HK-2 (cell line): ENCODE results near the gene DDX25.
A peak's percentile ranks its signal among the peaks of the same experiment; 100 is the strongest.
"Not testable (repeated sequence)": the region's sequence is repeated elsewhere in the genome, so short reads cannot be mapped to it uniquely, and the experiment has no call there.

Source experiments
- DNase-seq: peaks from one replicate; pipeline ENCODE4 v3.0.0-alpha.2; 2018; ENCODE audit not compliant: unreplicated experiment

Gene DDX25

DNA sequence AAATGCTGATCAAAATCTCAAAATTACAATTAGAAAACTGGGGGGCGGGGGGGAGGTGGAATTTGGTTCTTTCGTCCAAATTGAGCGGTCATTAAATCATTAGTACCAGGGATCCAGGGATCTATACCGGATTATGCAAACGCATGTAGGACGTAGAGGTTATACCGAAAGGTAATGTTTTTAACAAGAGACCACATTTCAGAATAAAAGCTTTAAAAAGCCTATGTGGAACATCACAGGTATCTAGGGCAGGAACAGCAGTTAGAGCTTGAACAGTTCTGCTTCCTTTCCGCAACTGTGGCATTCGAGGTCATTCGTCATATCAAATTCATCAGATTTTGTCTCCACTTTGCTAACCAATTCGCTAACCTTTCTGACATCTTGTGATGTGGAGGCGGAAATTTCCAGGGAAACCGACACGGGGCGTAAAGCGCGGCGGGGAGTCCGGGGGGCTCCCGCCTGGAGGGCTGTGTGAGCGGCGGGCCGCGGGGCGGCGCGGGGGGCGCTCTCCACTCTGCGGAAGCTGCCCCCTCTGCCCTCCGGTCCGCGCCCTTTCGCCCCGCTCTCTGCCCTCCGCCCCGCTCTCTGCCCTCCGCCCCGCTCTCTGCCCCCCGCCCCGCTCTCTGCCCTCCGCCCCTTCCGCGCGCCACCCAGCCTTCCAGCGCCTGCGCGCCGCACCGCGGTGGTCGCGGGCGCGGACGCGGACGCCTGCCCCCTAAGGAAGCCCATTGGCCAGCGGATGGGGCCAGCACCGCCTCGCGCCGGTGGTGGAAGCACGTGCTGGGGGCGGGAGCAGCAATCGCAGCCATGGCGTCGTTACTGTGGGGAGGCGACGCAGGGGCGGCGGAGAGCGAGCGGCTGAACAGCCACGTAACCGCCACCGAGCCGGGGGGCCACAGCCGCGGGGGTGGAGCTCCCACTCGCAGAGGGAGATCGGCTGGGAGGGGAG is at the start of gene DDX25:
Gene DDX25, plus strand, starts transcription at position 798 of the 949 bp plus-strand sequence. Its CDS starts 10 bp downstream, at position 808.
- DNase-seq: no peak

GRCh38 chr11:125857670-125858069 is 46.6 kb upstream of the DDX25 start:
- not testable (repeated sequence) for DNase-seq

DNA sequence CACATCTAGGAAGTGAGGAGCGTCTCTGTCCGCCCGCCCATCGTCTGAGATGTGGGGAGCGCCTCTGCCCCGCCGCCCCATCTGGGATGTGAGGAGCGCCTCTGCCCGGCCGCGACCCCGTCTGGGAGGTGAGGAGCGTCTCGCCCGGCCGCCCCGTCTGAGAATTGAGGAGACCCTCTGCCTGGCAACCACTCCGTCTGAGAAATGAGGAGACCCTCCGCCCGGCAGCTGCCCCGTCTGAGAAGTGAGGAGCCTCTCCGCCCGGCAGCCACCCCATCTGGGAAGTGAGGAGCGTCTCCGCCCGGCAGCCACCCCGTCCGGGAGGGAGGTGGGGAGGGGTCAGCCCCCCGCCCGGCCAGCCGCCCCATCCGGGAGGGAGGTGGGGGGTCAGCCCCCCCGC is 41.5 kb upstream of the DDX25 start:
- DNase-seq: not testable (repeated sequence)

DNA sequence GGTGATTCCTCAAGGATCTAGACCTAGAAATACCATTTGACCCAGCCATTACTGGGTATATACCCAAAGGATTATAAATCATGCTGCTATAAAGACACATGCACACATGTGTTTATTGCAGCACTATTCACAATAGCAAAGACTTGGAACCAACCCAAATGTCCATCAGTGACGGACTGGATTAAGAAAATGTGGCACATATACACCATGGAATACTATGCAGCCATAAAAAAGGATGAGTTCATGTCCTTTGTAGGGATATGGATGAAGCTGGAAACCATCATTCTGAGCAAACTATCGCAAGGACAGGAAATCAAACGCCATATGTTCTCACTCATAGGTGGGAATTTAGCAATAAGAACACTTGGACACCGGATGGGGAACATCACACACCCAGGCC is 39.0 kb upstream of the DDX25 start:
- DNase-seq: not testable (repeated sequence)

DNA sequence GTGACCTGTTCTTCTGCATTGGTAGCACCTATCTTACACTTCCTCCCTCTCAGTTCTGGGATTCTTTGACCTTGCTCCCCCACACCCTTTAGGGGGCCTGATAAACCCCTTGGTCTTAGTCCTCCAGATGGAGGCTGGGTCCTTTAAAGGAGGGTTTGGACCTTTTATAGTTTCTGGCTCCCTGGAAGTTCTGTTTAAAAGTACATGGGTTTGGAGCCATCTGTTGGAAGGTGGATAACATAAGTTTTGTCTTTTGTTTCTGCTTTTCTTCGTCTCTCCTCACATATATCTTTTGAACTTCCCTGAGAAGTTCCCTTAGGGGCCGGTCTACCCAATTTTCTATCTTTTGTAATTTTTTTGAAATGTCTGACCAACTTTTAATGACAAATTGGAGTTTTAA is 34.8 kb upstream of the DDX25 start:
- DNase-seq: no peak

- no peak for DNase-seq
Observed at GRCh38 chr11:125871391-125872137, 32.7 kb upstream of the DDX25 start.

GRCh38 chr11:125872138-125872491 is 32.2 kb upstream of the DDX25 start:
- no peak for DNase-seq

DNA sequence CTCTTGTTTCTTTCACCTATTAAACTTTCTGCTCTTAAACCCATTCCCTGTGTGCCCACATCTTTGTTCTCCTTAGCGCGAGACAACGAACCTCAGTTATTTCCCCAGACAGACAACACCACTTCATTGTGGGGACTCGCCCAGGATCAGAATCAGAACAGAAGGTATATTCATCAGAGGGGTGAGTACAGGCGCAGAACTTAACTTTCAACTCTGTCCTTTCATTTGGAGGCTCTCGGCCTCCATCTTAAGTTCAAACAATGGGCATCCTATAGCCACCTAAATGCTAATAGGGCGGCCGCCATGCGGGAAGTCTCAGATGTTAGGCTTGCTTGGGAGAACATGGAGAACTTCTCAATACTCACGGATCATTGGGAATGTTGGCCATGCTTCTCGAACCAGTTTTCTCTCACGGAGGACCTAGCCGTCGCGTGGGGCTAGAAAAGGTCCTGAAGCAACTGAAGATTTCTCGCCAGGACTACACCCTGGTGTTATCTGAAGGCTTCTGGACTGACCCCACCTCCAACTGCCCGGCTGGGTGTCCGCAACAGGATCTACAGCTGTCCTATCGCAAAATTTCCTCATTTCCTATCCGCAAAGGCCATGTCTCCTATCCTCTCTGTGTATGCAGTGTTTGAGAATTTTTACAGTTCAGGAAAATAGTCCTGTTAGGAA is 30.3 kb upstream of the DDX25 start:
- no peak for DNase-seq

DNA sequence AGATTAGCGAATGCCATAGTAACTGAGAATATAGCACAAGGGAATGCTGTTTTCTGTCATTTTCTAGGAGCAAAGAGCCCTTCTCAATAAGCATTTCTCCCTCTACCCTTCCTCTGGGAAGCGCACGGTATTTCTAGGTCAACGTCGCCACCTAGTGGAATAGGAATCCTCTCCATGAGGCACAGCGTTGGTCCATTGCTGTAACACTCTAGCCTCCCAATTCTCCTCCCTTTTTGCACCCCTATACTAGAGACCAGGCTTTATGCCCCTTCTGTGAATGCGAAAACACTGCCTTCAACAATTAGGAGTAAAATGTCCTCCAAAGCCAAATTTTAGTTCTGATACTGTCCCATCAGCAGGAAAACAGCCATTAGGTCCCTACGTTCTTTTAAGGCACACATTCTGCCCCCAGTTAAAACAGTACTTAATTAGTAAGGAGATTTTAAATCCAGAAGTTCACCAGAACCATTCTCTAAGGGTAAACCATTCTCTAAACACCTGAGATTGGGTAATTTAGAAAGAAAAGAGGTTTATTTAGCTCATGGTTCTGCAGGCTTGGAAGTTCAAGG is 29.7 kb upstream of the DDX25 start:
- peak; percentile 16 for DNase-seq

GRCh38 chr11:125881291-125881690 is 23.0 kb upstream of the DDX25 start:
- no peak for DNase-seq

GRCh38 chr11:125883375-125883774 is 20.9 kb upstream of the DDX25 start:
- DNase-seq: no peak

DNA sequence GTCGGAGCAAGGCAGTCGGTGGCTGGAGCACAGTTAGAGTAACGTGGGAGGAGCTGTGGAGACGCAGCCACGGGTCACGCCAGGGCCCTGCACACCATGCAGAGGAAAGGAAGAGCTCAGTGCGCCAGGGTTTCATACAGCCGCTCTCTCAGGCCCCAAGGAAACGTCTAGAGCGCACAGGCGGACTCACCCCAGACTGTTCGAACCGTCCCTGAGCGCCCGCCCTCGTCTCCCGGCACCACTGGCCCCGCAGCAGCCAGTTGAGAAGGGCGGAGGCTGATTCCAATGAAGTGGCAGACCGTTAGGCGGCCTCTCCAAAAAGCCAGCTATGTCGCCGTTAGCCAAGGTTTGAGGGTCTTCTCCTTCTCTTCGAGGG is 17.3 kb upstream of the DDX25 start:
- peak; percentile 70 for DNase-seq

DNA sequence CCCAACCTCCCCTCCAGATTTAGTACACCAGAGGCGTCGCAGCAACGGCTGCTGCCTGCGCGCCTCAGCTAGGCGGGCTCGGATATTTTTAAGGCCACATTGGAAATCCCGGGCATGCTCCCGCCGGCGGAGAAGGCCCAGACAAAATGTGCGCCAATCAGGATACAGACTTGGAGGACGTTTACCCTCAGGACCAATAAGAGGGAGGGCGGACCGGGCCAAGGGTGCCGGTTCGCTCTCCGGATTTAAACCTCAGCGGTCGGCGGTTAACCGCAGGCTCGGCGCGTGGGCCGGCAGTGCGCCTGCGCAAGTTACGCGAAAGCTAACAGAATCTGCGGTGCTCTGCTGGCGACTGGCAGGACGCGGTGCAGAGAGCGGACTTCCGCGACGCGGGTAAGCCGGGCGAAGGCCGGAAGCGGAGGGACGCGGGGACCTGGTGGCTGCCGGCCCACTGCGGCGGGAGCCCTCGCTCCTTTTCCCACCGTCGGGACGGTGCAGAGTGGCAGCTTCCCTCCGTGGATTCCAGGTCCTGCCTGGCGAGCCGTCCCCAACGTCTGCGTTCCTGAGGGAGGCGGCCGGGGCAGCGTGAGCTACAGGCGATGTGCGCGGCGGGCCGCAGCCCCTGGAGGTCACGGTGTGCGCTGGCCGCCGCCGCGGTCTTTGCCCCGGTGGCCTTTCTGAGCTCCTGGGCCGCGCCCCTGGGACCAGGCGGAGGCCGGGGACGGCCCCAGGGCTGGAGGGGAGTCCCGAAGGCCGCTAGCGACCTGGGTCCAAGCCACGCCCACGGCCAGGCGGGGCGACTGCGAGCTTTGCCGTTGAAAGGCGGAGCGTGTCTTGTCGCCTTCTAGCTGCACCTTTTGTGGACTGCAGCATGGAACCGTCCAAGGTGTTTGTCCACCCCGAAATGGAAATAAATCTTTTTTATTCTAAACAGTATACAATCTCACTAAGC is 16.7 kb upstream of the DDX25 start, which contains the start of gene HYLS1:
Gene HYLS1, plus strand, starts transcription at position 296 of the 952 bp plus-strand sequence. CDS start 11,701 bp downstream, outside the sequence.
- DNase-seq: peak; percentile 94

DNA sequence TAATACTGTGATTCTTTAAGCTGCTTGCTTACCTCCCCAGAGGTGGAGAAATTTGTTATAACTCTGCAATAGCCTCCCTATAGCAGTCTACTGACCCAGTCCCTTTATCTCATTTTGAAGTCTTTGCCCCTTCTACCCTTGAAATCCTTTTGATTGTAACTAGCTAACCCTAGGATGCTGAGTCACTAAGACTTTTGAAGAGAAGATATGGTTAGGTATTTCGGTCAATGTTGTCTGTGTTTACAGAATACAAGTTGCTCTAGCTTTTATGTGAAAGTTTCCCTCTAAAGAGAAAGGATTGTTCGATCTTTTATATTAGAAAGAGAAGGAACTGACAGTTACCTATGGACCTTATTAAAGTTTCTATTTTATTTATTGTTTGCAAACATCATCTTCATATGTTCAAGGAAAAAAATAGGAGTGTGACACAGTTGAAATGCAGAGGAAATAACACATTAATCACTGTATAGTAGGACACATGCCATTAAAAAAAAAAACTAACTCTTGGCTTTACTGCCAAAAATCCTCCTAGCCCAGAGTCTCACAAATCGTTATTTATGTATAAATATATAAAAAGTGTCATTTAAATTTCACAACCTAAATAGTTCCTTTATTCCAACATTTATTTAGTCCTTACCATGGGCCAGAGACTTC is 13.7 kb upstream of the DDX25 start:
- no peak for DNase-seq

DNA sequence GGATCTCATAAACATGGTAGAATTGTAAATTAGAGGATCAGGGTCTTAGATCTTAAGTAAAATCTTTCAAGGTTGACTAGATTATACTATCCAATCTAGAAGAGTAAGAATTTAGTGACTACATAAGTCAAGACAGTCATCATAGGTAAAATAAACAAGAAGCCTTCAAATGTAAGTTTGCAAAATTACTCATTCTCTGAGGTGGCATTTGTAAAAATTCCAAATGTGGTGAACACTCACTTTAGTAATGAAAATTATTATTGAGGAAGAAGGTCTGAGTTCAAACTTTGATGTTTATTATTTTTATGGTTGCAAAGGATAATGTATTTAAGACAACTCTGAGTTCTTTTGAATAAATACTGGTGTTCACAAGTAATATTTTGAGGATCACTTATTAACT is 12.2 kb upstream of the DDX25 start:
- no peak for DNase-seq

- no peak for DNase-seq
Observed at GRCh38 chr11:125892994-125893393, 11.3 kb upstream of the DDX25 start.

- DNase-seq: no peak
Observed at GRCh38 chr11:125901872-125902271, 2.4 kb upstream of the DDX25 start.

DNA sequence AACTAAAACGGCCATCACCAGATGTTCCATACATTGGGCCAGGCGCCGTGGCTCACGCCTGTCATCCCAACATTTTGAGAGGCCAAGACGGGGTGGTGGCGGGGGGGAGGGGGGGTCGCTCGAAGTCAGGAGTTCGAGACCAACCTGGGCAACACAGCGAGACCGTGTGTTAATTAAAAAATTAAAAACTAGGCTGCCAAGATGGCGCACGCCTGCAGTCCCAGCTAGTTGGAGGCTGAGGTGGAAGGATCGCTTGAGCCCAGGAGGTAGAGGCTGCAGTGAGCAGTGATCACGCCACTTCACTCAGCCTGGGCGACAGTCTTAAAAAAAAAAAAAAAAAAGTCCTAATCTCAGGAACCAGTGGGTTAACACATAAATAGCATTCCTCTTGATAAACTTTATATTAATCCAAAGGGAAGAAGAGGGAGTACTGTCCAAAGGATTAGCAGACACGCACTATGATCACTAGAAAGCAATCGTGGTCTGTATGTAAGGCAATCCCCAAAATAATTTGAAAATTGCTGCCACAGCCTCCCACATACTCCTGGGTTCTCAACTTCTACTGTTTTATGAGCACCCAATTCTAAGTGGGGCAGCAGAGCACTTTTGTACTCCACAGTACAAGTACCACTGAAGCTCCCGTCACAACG is 1.9 kb upstream of the DDX25 start:
- no peak for DNase-seq

- DNase-seq: peak; percentile 76
Observed at GRCh38 chr11:125902927-125903710, 1.2 kb upstream of the DDX25 start, which contains the start of gene PUS3. Gene PUS3, minus strand, starts transcription at chr11:125903206. Its CDS starts 6,922 bp downstream, at chr11:125896284.
